CD4-positive, CD25-positive, alpha-beta regulatory T cell (primary cell): ENCODE results near the gene CALHM3. TPM values are rescaled to one million over a fixed set of nuclear protein-coding genes. Genes with fewer than 3 reads are reported as not detected.

Experiments
- ATAC-seq, 2 donors: fragments of 150-1000 bp; cut with Tn5 transposase; one replicate each; pipeline ENCODE4 v1.10.0; 2021; ENCODE audit warnings: low read depth in 2 of 2, moderate number of reproducible peaks in 2 of 2, moderate library complexity in 1 of 2
- DNase-seq, 3 donors: peaks; one replicate each; pipeline versions ENCODE4 v3.0.0 to v3.0.0-alpha.2; 2012 to 2022; ENCODE audit warnings: mixed read lengths in 1 of 3
- H3K27ac ChIP-seq: one replicate; pipeline ENCODE4 v1.7.0; 2013; ENCODE audit warnings: mild to moderate bottlenecking, low read length; ENCODE audit not compliant: insufficient read depth, poor library complexity, severe bottlenecking
- H3K27me3 ChIP-seq: one replicate; pipeline ENCODE4 v1.7.0; 2013; ENCODE audit warnings: low read length; ENCODE audit not compliant: control insufficient read depth, insufficient read depth
- H3K36me3 ChIP-seq: one replicate; pipeline ENCODE4 v1.7.0; 2013; ENCODE audit warnings: mild to moderate bottlenecking, low read length, moderate library complexity; ENCODE audit not compliant: control insufficient read depth, insufficient read depth
- H3K4me1 ChIP-seq: 2 replicates; pipeline ENCODE4 v1.7.0; 2013; ENCODE audit warnings: mild to moderate bottlenecking, low read length; ENCODE audit not compliant: insufficient read depth, control insufficient read depth, poor library complexity, severe bottlenecking
- H3K4me3 ChIP-seq: one replicate; pipeline ENCODE4 v1.7.0; 2013; ENCODE audit warnings: low read depth, mild to moderate bottlenecking, low read length, moderate library complexity
- H3K9me3 ChIP-seq, 2 experiments: 1 replicate in 1 of 2; 2 replicates in 1 of 2; pipeline ENCODE4 v1.7.0; 2013; ENCODE audit warnings: low read length in 2 of 2, mild to moderate bottlenecking in 1 of 2, moderate library complexity in 1 of 2; ENCODE audit not compliant: control insufficient read depth in 2 of 2
- H3K27ac Mint-ChIP-seq, 3 donors: one replicate each; pipeline ENCODE4 v1.8.0; 2020 to 2022; ENCODE audit warnings: mild to moderate bottlenecking in 3 of 3, mixed read lengths in 3 of 3, moderate library complexity in 2 of 3
- H3K27me3 Mint-ChIP-seq: one replicate; pipeline ENCODE4 v1.8.0; 2022; ENCODE audit warnings: mild to moderate bottlenecking, mixed read lengths
- H3K36me3 Mint-ChIP-seq: one replicate; pipeline ENCODE4 v1.8.0; 2020; ENCODE audit warnings: mixed read lengths
- H3K4me1 Mint-ChIP-seq, 4 donors: one replicate each; pipeline ENCODE4 v1.8.0; 2020 to 2022; ENCODE audit warnings: mixed read lengths in 4 of 4, mild to moderate bottlenecking in 1 of 4
- H3K4me3 Mint-ChIP-seq, 4 donors: one replicate each; pipeline ENCODE4 v1.8.0; 2020 to 2022; ENCODE audit warnings: mild to moderate bottlenecking in 4 of 4, mixed read lengths in 4 of 4, moderate library complexity in 3 of 4
- H3K9me3 Mint-ChIP-seq, 7 donors: one replicate each; pipeline ENCODE4 v1.8.0; 2020 to 2022; ENCODE audit warnings: mixed read lengths in 7 of 7, mild to moderate bottlenecking in 3 of 7, moderate library complexity in 2 of 7
- polyA plus RNA-seq, 4 donors: library from polyadenylated mRNA; unstranded; fragments of 300-500 nt; fragmentation: Illumina TruSeq; gene quantifications; one replicate each; pipeline ENCODE4 v1.2.3, GENCODE V29; 2021
- total RNA-seq: library from RNA; stranded (reverse); gene quantifications from one replicate; pipeline ENCODE4 v1.2.3, GENCODE V29; 2022

Gene CALHM3
- total and polyA plus RNA-seq, 5 donors from 2014 or later = not detected

DNA sequence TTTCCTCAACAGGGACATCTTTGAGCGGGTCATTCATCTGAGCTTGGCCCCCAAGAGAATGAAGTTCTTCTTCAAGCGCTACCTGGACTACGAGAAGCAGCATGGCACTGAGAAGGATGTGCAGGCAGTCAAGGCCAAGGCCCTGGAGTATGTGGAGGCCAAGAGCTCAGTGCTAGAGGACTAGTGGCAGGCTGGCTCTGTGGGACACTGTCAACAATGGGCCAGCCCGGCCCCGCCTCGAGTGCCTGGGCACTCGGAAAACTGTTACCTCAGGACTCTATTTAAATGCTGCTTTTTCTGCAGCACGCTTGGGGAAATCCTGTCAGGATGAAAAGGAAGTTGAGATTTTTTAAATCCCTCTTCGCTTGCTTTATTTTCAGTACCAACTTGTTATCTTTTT is 33.7 kb downstream of the CALHM3 start:
- peaks cover 27% of the 10 kb centered on the region for H3K4me1 ChIP-seq
- no peaks in the 10 kb centered on the region for H3K9me3 ChIP-seq
- ATAC-seq (no peak), DNase-seq (no peak)
- peaks cover 0 to 2% (median 0%) of the 10 kb centered on the region in 7 donors for H3K9me3 Mint-ChIP-seq
- H3K4me3 Mint-ChIP-seq = no peak overlapping the region
- no peaks in the 10 kb centered on the region for H3K27me3 Mint-ChIP-seq
- peaks cover 0 to 46% (median 32%) of the 10 kb centered on the region in 4 donors for H3K4me1 Mint-ChIP-seq
- H3K27me3 ChIP-seq = no peaks in the 10 kb centered on the region
- H3K36me3 Mint-ChIP-seq = peaks cover 48% of the 10 kb centered on the region
- peak overlapping the region; percentile 23 for H3K27ac ChIP-seq
- H3K27ac Mint-ChIP-seq = peak overlapping the region in 1 of 3 donors; percentile 9
- H3K36me3 ChIP-seq = peaks cover 82% of the 10 kb centered on the region
- H3K4me3 ChIP-seq = no peak overlapping the region

DNA sequence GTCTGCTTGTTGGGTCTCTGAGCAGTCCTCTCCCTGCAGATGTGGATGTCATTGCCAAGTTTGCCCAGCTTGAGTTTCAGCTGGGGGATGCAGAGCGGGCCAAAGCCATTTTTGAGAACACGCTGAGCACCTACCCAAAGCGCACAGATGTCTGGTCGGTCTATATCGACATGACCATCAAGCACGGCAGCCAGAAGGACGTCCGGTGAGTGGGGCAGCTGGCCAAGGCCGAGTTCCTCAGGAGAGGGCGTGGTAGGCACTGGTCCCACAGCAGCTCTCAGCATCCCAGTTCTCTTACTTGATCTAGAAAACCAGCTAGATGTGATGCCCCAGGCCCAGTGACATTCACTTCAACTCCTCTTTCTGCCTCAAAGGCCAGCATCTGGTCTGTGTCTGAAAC is 34.6 kb downstream of the CALHM3 start:
- H3K27ac Mint-ChIP-seq = peak overlapping the region in 1 of 3 donors; percentile 65
- no peak overlapping the region for H3K27ac ChIP-seq

DNA sequence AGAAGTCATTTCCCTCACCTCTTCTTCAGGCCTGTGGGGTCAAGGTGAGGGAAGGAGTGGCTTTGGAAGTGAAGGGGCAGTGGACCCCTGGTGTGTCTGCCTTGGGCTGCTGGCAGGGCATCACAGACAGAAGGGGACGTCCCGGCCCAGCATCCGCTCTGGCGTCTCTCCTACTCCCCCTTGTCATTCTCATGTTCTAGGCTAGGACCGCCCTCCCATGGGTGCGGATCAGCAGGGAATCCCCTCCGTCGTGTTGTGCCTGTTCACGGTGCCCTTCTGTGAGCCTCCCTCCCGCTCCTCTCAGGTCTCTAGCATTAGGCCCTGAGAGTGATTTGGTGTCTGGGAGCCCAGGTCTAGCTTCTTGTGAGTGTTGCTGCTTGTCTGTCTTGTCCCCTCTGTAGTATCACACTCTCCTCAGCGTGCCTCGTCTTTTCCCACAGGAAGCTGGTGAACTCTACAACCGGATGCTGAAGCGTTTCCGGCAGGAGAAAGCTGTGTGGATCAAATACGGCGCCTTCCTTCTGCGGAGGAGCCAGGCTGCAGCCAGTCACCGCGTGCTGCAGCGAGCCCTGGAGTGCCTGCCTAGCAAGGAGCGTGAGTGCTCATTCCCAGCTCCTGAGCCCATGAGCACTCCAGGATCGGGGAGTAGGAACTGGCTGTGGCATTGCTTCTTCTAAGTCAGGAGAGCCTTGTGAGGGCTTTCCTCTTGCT is 35.4 kb downstream of the CALHM3 start:
- peaks cover 9% of the 10 kb centered on the region for H3K4me1 ChIP-seq
- ATAC-seq = no peak
- Mint-ChIP-seq H3K36me3 (peaks cover 48% of the 10 kb centered on the region), H3K27ac (peak overlapping the region in 1 of 3 donors; percentile 46), H3K27me3 (no peaks in the 10 kb centered on the region), H3K4me1 (peaks cover 0 to 28% (median 14%) of the 10 kb centered on the region in 4 donors), H3K4me3 (no peak overlapping the region), H3K9me3 (no peaks in the 10 kb centered on the region)
- H3K27ac ChIP-seq = no peak overlapping the region
- H3K4me3 ChIP-seq = no peak overlapping the region
- no peaks in the 10 kb centered on the region for H3K9me3 ChIP-seq
- no peaks in the 10 kb centered on the region for H3K27me3 ChIP-seq
- DNase-seq = no peak
- peaks cover 83% of the 10 kb centered on the region for H3K36me3 ChIP-seq

More for the DNA sequence above, 34.6 kb downstream of the CALHM3 start:
- ATAC-seq = no peak
- Mint-ChIP-seq H3K9me3 (no peaks in the 10 kb centered on the region), H3K4me1 (peaks cover 0 to 37% (median 23%) of the 10 kb centered on the region in 4 donors), H3K4me3 (peak overlapping the region in 1 of 4 donors; percentile 24), H3K27me3 (no peaks in the 10 kb centered on the region), H3K36me3 (peaks cover 52% of the 10 kb centered on the region)
- H3K4me3 ChIP-seq = no peak overlapping the region
- H3K27me3 ChIP-seq = no peaks in the 10 kb centered on the region
- peaks cover 18% of the 10 kb centered on the region for H3K4me1 ChIP-seq
- DNase-seq = no peak
- H3K36me3 ChIP-seq = peaks cover 85% of the 10 kb centered on the region
- H3K9me3 ChIP-seq = no peaks in the 10 kb centered on the region

DNA sequence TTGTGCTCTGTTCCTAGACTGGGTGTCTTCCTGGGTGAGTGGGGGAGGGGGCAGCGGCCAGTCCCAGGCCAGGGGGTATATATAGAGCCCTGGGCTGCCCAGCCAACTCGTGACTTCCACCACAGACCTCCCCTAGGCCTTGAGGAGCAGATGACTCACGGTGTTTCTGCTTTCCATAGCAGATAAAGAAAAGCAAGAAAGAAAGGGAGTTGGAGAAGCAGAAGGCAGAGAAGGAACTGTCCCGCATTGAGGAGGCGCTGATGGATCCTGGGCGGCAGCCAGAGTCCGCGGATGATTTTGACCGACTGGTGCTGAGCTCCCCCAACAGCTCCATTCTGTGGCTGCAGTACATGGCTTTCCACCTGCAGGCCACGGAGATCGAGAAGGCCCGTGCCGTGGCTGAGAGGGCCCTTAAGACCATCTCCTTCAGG is 37.0 kb downstream of the CALHM3 start:
- ATAC-seq = no peak
- Mint-ChIP-seq H3K4me1 (peaks cover 0 to 16% (median 9%) of the 10 kb centered on the region in 4 donors), H3K27ac (no peak overlapping the region), H3K27me3 (no peaks in the 10 kb centered on the region), H3K9me3 (no peaks in the 10 kb centered on the region), H3K36me3 (peaks cover 51% of the 10 kb centered on the region), H3K4me3 (no peak overlapping the region)
- peaks cover 85% of the 10 kb centered on the region for H3K36me3 ChIP-seq
- DNase-seq = no peak
- H3K4me1 ChIP-seq = no peaks in the 10 kb centered on the region
- no peak overlapping the region for H3K4me3 ChIP-seq
- H3K27ac ChIP-seq = no peak overlapping the region
- H3K9me3 ChIP-seq = no peaks in the 10 kb centered on the region
- H3K27me3 ChIP-seq = no peaks in the 10 kb centered on the region

DNA sequence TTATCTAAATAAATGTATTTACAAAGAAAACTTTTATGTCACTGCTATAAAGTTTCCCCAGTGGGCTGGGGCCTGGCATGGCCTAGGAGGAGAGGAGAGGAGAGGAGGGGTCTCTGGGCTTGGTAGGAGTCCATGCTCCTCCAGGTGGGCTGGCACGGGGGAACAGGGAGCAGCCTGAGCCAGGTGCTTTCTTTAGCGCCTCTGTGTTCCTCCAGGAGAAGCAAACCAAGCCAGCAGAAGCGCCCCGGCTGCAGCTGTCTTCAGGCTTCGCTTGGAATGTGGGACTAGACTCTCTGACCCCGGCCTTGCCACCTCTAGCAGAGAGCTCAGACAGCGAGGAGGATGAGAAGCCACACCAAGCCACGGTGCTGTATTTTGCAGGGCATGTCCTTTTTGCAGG is 37.4 kb downstream of the CALHM3 start:
- Histone ChIP-seq H3K9me3 (no peaks in the 10 kb centered on the region), H3K4me1 (no peaks in the 10 kb centered on the region), H3K4me3 (no peak overlapping the region), H3K36me3 (peaks cover 84% of the 10 kb centered on the region), H3K27me3 (no peaks in the 10 kb centered on the region), H3K27ac (no peak overlapping the region)
- no peak for ATAC-seq
- no peaks in the 10 kb centered on the region for H3K27me3 Mint-ChIP-seq
- H3K4me3 Mint-ChIP-seq = no peak overlapping the region
- H3K4me1 Mint-ChIP-seq = peaks cover 0 to 13% (median 8%) of the 10 kb centered on the region in 4 donors
- H3K36me3 Mint-ChIP-seq = peaks cover 53% of the 10 kb centered on the region
- DNase-seq = no peak
- no peaks in the 10 kb centered on the region for H3K9me3 Mint-ChIP-seq
- peak overlapping the region in 1 of 3 donors; percentile 20 for H3K27ac Mint-ChIP-seq

DNA sequence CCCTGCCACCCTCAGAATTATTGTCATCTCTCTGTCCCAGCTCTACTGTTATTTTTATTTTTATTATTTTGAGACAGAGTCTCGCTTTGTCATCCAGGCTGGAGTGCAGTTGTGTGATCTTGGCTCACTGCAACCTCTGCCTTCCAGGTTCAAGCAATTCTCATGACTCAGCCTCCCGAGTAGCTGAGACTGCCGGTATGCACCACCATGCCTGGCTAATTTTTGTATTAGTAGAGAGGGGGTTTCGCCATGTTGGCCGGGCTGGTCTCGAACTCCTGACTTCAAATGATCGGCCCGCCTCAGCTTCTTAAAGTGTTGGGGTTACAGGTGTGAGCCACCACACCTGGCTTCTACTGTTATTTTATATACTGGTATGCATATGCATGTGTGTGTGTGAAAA is 37.8 kb downstream of the CALHM3 start:
- peaks cover 0 to 10% (median 6%) of the 10 kb centered on the region in 4 donors for H3K4me1 Mint-ChIP-seq

DNA sequence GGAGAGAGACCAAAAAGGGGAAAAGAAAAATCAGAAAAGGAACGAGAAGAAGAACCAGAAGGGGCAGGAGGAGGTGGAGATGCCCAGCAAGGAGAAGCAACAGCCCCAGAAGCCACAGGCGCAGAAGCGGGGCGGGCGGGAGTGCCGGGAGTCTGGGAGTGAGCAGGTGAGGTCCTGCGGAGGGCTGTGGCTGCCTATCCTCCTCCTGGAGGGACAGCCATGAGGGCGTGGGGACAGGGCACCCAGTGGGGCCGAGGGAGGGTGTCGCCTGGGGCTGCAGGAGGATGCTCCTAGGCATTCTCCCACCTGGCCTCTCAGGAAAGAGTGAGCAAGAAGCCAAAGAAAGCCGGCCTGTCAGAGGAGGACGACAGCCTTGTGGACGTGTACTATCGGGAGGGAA is 38.6 kb downstream of the CALHM3 start:
- Histone ChIP-seq H3K4me1 (no peaks in the 10 kb centered on the region), H3K4me3 (no peak overlapping the region), H3K36me3 (peaks cover 77% of the 10 kb centered on the region), H3K27ac (no peak overlapping the region), H3K9me3 (no peaks in the 10 kb centered on the region), H3K27me3 (no peaks in the 10 kb centered on the region)
- H3K27ac Mint-ChIP-seq = no peak overlapping the region
- peaks cover 0 to 6% (median 5%) of the 10 kb centered on the region in 4 donors for H3K4me1 Mint-ChIP-seq
- DNase-seq (no peak), ATAC-seq (no peak)
- no peaks in the 10 kb centered on the region for H3K27me3 Mint-ChIP-seq
- peaks cover 50% of the 10 kb centered on the region for H3K36me3 Mint-ChIP-seq
- peak overlapping the region in 1 of 4 donors; percentile 11 for H3K4me3 Mint-ChIP-seq
- no peaks in the 10 kb centered on the region for H3K9me3 Mint-ChIP-seq

More for the DNA sequence above, 37.8 kb downstream of the CALHM3 start:
- Mint-ChIP-seq H3K27ac (peak overlapping the region in 2 of 3 donors; percentile 14 to 20), H3K9me3 (no peaks in the 10 kb centered on the region), H3K4me3 (no peak overlapping the region), H3K36me3 (peaks cover 53% of the 10 kb centered on the region), H3K27me3 (no peaks in the 10 kb centered on the region)
- no peak for ATAC-seq
- DNase-seq = no peak
- Histone ChIP-seq H3K27ac (no peak overlapping the region), H3K4me1 (no peaks in the 10 kb centered on the region), H3K36me3 (peaks cover 80% of the 10 kb centered on the region), H3K9me3 (no peaks in the 10 kb centered on the region), H3K27me3 (no peaks in the 10 kb centered on the region), H3K4me3 (no peak overlapping the region)

DNA sequence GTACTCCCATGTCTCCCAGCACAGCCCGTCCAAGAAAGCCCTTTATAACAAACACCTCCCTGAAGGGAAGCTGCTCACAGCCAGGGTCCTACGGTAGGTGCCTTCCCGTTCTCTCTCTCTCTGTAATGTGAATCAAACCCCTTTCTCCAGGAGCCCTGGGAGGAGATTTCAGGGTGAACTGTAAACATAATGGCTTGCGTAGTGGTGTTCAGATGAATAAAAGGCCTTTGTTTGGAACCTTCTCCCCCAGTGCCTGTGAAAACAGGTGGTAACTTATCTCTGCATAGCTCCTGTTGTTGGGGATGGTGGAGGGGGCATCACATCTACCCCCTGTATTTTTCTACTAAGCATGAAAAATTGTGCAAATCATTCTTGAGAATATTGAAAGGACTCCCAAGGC is 39.3 kb downstream of the CALHM3 start:
- Histone ChIP-seq H3K4me1 (no peaks in the 10 kb centered on the region), H3K4me3 (no peak overlapping the region), H3K27ac (no peak overlapping the region), H3K9me3 (no peaks in the 10 kb centered on the region), H3K27me3 (no peaks in the 10 kb centered on the region), H3K36me3 (peaks cover 71% of the 10 kb centered on the region)
- Mint-ChIP-seq H3K4me1 (peaks cover 0 to 2% (median 1%) of the 10 kb centered on the region in 4 donors), H3K27ac (peak overlapping the region in 1 of 3 donors; percentile 14), H3K4me3 (no peak overlapping the region), H3K9me3 (no peaks in the 10 kb centered on the region), H3K36me3 (peaks cover 47% of the 10 kb centered on the region), H3K27me3 (no peaks in the 10 kb centered on the region)
- ATAC-seq = no peak
- DNase-seq = no peak
